GM19035 (cell line): ENCODE measurements around the gene CHMP4B.

ENCODE experiments used
- ATAC-seq: cut with Tn5 transposase; IDR thresholded peaks from one replicate; pipeline ENCODE4 v1.9.1; 2021; ENCODE audit not compliant: unreplicated experiment

The CHMP4B gene

DNA sequence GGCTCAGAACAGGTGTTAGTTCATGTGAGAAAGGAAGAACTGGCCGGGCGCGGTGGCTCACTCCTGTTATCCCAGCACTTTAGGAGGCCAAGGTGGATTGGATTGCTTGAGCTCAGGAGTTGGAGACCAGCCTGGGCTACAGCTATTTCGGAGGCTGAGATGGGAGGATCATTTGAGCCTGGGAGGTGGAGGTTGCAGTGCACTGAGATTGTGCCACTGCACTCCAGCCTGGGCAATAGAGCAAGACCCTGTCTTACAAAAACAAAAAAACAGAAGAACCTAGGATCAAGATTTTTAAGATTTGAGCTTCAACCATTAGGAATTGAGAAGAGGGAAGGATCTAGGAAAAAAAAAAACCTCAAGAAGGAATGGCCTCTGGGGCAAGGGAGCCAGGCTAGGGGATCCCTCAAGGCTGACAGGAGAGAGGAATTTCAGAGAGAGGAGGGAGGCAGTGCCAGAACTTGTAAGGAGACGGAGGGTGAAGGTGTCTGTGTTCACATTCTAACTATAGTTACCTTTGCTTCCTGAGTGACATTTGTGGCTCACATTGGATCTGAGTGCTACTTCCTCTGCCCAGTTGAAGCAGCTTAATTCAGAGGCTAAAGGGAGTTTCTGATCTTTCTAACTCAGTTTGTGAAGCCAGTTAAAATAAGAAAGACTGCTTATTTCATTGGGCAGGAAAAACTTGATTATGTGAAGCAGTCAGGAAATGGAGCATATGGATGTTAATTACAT lies 26.1 kb downstream of the CHMP4B start:
- no peak for ATAC-seq

DNA sequence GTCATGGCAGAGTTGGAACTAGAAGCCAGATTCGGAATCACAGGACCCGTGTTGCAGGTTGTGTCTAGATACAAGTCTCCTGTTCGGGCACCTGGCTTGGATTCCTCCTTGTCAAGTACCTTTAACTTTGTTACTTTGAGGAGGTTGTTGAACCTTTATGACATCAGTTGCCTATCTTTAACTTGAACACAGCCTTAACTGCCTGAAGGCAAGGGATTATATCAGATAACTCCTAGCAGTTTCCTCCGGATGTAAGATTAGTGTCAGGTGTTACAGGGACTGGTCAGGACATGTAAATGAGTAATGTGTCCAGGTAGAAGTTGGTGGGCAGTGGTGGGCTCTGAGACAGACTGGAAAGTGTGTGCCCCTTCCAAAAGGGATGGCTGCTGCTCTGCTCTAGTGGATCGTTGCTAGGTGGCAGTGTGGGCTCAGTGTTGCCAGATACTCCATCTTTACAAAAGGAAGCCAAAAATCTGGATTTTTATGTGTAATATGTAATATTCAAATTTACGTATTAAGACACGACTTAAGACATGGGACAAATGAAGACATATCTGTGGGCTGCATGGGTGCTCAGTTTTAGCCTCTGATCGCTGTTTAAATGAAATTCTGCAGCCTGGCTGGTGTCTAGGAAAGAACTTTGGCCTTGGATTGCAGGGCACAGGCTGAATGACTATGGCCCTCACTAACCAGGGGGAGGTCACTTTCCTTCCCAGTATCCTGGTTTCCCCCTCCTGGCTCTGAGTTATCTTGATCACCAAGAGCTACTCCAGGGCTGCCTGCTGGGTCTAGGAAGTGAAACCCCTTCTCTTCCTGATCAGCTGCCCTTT lies 27.1 kb downstream of the CHMP4B start:
- no peak for ATAC-seq

DNA sequence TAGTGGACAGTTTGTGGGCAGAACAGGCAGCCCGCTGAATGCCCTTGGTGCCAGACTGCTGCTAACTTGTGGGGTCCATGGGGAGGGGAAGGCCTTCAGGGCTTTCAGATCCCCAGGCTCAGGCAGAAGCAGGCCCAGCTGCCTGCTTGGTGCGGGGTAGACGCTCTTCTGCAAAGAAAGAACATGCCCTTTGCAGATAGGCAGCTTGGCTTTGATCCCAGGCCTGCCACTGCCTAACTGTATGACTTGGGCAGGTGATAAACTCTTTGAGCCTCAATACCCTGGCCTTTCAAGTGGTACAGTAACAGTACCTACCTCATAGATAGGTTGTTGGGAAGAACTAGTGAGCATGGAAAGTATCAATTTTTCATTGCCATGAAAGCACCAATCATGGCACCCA lies 28.4 kb downstream of the CHMP4B start:
- no peak for ATAC-seq

DNA sequence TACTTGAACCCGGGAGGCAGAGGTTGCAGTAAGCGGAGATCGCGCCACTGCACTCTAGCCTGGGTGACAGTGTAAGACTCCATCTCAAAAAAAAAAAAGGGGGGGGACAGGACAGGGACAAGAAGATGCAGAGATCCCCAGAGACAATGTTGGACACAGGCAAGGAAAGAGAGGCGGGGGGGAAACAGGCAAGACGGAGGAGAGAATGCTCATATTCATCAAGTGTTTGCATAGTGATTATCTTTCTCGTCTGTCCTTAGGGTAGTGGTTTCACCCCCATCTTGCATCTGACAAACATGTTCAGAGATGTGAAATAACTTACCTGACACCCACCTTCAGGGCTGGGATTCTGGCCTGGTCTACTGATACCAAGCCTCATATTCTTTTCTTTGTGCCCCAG lies 29.0 kb downstream of the CHMP4B start:
- no peak for ATAC-seq

DNA sequence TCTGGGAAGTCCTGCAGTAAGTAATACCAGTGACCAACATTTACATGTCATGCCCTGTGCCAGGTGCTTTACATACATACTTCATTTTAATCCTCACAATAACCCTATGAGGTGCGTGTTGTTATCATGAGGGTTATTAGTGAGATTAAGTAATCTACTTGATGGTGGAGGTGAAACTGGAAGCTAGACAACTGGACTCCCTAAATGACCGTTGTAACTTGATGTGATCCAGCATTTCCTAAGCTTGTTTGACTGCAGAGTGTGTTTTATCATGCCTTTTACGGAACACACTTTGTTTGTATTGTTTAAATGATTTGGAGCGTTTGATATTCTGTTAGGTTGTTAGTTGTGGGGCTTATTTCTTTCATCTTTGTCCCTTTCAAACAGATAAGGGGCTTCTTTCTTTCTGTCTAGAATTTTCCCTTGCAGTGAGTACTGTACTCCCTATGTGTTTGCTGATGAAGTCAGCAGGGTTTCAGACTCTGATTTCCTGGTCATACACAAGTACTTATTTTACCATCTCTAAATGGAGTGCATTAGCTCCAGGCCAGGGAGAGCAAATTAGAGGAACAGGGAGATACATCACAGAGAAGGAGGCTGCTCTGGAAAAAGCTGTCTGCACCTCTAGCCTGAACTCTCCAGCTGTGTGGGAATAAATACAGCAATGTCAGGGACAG lies 29.7 kb downstream of the CHMP4B start:
- no peak for ATAC-seq

DNA sequence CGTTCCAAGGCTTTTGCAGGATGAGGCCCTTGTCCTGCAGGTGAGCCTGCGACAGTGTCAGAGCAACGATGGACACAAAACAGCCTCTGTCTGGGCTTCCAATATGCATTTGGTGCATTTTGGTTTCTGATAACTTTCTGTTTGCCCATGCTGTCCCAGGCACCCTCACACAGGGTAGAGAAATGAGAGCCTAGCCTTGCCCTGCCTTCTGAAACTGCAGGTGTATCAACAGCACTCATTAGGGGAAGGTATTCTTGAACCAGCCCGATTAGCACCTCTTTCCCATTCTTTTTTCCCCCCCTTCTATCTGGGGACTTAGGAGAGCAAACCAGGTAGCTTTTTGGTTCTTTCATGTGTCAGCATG lies 30.3 kb downstream of the CHMP4B start:
- no peak for ATAC-seq

DNA sequence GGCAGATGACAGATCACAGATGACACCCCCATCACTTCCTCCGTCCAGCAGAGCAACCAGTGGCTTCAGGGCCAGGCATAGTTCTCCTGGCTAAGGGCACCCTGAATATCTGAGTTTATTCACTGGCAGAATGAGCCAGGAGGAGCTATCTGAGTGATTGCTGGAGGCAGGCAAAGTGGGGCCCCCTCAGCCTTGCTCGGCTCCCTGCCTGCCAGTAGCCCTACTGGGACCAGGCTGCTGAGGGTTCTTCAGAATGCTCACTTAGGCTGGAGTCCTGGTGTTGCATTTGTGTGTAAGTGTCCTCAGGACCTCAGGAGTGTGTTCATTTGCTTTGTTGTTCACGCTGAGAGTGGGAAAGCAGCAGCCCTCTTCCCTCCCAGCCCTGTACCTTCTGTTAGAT lies 31.2 kb downstream of the CHMP4B start:
- no peak for ATAC-seq

DNA sequence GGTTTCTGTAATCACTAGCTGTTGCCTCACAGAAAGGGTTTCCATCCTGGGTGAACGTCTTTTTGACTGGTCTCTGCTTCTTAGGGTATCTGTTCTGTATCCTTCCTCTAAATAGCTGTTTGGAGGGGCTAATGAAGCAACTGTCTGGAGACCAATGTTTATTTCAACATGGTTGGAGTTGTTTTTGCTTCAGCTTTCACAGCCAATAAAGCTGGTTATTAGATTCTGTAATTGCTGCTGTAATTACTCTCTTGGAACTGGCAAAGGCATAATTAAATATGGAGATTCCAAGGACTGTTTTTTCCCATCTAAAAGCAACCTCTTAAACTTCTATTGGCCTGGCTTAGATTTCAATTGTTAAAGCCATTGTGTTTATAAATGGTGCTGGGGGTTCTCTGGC lies 31.9 kb downstream of the CHMP4B start:
- ATAC-seq: no peak

DNA sequence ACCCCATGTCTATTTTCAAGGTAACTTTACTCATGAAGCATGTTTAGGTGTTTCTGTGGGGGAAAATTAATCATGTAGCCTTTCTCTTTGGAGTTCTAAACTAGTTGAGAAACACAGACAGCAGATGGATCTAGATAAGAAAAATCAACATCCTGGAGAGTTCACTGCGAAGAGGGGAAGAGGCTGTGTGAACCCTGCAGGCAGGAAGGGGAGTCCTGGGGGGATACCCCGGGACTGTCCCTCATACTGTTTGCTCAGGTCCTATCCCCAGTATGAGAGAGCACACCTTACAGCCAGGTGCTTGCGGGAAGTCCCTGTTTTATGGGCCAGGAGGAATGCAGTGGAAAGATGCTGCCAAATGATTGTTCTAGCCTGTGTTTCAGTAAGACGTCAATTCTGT lies 32.7 kb downstream of the CHMP4B start:
- peak; percentile 62 for ATAC-seq

DNA sequence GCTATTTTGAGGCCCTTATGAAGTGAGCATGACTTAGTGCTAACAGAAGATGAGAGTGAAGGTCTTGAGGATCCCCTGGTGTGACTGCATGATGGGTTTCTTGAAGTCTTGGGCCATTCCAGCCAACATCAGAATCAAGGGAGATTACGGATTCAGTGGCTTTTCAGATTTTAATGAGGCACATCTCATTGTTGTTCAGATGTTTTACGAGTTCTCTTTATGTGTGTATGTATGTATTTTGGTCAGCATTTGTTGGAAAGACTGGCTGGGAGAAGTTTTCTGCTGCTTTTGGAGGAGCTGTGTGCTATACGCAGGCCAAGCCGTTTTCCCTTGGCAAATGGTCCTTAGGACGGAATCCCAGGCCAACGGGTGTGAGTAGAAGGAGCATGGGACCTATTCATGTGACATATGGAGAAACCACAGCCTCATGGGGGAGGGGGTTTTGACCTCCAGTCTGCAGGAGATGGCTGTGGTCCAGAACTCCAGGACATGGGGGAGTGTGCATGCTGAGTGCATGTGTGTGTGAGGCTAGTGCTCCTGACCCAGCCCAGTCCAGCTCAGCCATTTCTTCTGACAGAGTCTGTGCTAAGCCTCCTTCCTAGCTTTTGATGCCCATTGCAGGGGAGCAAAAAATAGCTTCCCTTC lies 35.3 kb downstream of the CHMP4B start:
- no peak for ATAC-seq

DNA sequence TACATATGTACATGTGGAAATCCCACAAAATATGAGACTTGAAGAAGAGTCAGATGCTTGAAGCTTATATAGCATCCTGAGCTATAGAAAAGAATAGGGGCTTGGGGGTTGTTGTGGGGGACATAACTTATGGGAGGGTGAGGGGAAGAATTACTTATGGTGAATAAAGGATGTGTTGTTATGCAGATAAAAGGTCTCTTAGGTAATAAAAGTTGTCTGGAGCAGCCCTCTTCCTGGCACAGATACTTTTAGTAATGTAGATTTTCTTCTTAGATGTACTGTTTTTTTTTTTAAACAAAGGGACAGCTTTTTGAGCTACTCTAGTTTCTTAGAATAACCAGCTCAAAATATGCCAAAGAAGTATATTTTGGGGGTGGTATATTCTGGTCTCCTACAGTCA lies 35.9 kb downstream of the CHMP4B start:
- ATAC-seq: no peak

DNA sequence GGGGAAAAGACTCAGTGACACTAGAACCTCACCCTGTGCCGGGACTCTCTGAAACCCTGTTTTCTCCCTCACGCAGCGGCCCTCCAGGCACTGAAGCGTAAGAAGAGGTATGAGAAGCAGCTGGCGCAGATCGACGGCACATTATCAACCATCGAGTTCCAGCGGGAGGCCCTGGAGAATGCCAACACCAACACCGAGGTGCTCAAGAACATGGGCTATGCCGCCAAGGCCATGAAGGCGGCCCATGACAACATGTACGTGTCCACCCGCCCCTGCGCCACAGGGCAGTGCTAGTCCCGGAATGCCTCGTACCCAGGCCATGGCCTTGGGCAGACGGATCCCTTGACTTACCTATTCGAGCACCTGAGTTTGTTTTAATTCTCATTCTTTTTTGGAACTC lies 37.2 kb downstream of the CHMP4B start:
- no peak for ATAC-seq

DNA sequence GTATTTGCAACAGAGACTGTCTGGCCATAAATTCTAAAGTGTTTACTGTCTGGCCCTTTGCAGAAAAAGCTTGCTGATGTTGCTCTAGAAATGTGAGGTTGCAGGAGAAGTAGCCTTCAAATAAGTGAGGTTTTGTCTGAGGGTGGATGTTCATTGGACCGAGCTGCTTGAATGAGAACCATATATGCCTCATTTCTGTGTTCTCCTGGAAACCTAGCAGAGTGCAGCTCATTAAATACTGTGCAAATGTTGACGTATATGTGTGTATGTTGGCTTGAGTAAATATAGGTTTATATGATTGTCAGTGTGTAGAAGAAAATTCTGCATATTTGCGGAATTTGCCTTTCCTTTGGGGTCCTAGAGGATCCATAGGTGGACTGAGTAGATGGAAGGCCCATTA lies 39.0 kb downstream of the CHMP4B start:
- no peak for ATAC-seq

DNA sequence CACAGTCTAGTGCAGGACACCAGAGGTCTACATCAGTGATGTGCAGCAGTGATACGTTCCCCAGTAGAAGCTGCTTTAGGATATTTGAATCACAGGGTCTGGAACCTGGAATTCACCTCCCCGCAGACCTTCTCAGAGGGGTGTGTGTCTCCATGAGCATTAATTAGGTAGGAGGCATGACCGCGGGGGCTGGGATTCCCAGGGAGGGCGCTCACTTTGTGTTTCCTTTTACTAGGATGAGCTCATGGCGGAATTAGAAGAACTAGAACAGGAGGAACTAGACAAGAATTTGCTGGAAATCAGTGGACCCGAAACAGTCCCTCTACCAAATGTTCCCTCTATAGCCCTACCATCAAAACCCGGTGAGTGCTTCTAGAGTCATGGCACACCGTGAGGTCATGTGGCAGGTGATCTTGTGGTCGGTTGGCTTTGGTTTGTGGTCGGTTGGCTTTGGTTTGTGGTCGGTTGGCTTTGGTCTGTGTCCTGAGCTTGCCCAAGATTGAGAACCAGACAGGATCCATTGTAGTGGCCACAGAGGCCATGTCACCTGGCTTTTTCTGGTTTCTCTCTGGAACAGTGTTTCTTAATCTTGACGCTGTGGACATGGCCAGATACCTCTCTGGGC lies 40.8 kb downstream of the CHMP4B start:
- ATAC-seq: no peak

DNA sequence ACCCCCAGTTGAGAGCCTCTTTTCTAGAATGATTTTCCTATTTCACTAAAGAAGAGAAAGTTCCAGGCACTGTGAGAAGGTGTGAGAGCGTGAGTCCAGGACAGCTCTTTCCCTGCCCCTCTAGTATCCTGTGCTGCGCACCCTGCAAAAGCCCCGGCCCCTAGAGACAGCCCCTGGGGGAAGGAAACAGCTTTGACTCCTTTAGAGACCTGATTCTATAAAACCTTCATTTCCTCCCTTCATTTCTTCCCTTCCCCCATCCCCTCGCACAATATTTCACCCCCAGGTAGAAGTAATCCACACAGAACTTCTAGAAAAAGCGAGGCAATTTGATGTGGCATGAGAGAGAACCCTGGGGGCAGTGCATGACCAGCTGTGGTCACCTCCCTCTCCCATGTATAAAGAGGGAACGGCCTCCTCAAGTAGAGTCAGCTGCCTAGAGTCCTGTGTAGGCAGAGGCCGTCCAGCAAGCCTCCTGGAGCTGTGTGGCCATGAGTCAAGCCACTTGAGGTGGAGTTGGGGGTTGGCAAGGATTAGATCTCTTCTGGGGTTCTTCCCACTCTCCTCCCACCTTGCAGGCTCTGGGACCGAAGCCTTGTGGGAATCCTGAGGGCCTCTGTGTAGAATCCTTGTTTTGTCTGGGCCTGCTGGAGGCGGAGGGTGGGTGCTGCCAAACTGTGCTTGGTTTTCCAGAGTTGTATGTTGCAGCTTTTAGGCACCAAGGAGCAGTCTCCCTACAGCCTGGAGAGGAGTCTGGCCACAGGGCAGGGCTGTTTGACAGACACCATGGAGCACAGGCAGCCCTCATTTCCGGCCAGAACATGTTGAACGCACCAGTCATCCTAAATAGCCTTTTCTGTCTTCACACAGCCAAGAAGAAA lies 41.7 kb downstream of the CHMP4B start:
- no peak for ATAC-seq

DNA sequence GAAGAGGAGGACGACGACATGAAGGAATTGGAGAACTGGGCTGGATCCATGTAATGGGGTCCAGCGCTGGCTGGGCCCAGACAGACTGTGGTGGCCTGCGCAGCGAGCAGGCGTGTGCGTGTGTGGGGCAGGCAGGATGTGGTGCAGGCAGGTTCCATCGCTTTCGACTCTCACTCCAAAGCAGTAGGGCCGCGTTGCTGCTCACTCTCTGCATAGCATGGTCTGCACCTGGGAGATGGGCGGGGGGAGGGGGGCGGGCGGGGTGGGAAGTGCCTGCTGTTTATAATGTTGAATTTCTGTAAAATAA lies 42.3 kb downstream of the CHMP4B start:
- ATAC-seq: no peak

DNA sequence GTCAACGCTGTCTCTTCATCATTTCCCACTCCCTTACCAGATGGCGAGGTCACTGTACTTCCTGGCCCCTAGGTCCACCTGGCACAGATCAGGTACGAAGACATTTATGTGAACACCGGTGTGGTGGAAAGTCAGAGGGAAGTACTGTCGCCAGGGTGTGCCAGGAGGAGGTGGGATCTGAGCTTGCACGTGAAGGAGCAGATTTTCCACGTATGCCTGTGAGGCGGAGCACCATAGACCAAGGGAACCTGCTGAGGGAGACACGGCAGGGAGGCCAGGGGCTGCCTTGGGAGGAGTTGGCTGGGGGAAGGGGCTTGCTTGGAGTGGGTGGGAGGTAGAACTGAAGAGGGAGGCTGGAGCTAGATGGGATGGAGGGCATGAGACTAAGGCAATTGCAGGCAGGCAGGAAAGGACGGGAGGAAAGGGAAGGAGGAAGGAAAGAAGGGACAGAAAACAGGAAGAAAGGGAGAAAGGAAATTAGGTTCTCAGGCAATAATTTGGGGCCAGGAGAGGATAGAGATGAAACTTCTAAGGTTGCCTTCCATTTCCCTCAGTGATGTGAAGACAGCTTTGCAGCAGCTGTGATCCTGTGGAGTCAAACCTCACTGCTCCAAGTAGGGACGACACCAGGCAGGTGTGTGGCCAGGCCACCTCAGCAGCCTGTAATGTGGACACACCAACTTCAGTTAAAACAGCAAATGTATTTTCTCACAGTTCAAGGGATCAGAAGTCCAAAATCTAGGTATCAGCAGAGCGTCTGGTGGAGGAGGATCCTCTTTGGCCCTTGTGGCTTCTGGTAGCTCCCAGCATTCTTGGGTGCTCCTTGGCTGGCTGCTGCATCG lies 46.8 kb downstream of the CHMP4B start:
- ATAC-seq: no peak

DNA sequence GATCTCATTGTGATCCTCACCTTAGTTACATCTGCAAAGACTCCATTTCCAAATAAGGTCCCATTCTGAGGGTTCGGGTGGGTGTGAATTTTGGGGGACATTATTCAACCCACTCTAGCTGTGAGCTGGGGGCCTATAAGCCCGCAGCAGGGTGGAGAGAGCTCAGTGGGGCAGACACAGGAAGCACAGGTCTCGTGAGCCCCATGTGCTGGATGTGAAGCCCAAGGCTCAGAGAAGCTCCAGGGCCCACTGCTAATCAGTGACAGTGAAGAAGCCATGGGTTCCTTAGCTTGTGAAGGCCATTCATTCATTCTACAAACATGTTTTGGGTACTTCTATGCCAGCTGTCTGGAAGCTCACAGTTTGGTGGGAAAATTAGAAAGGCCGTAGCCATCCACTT lies 47.5 kb downstream of the CHMP4B start:
- ATAC-seq: no peak

DNA sequence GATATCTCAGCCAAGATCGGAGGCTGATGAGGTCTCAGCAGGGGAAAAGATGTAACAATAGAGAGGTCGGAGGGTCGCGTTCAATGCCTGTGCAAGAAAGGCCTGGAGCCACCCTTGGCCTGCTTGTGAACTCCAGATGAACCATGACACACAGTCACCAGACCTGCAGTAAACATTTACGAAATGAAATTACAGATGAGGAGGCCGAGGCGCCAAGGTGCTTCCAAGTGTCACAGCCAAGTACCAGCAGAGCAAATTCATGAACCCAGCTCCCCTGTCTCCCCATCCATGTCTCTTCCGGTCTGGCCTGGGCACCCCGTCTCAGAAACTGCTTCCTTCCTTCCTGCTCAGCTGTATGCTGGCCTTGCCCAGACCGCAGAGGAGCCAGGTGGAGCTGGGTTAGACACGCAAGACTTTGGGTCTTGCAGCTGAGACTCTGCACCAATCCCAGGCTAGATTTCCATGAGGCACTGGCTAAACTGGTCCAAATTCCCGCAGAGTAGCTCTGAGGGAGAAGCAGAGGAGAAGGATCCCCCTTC lies 48.1 kb downstream of the CHMP4B start:
- no peak for ATAC-seq
